Measurements from ENCODE around the gene EDIL3.

- TF ChIP-seq SIN3A (IDR thresholded peaks at IDR 0.05; ENCODE audit: borderline replicate concordance, insufficient read depth, low read length), result no peak
- no peak for TF ChIP-seq POLR2AphosphoS5 (IDR thresholded peaks at IDR 0.05; ENCODE audit: low read depth, low read length)
- TF ChIP-seq, protein P1, sequence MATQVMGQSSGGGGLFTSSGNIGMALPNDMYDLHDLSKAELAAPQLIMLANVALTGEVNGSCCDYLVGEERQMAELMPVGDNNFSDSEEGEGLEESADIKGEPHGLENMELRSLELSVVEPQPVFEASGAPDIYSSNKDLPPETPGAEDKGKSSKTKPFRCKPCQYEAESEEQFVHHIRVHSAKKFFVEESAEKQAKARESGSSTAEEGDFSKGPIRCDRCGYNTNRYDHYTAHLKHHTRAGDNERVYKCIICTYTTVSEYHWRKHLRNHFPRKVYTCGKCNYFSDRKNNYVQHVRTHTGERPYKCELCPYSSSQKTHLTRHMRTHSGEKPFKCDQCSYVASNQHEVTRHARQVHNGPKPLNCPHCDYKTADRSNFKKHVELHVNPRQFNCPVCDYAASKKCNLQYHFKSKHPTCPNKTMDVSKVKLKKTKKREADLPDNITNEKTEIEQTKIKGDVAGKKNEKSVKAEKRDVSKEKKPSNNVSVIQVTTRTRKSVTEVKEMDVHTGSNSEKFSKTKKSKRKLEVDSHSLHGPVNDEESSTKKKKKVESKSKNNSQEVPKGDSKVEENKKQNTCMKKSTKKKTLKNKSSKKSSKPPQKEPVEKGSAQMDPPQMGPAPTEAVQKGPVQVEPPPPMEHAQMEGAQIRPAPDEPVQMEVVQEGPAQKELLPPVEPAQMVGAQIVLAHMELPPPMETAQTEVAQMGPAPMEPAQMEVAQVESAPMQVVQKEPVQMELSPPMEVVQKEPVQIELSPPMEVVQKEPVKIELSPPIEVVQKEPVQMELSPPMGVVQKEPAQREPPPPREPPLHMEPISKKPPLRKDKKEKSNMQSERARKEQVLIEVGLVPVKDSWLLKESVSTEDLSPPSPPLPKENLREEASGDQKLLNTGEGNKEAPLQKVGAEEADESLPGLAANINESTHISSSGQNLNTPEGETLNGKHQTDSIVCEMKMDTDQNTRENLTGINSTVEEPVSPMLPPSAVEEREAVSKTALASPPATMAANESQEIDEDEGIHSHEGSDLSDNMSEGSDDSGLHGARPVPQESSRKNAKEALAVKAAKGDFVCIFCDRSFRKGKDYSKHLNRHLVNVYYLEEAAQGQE (IDR thresholded peaks at IDR 0.05; ENCODE audit: insufficient read depth in 1 of 2, low read depth in 2 of 2, low read length in 2 of 2), result no peak
- TF ChIP-seq TAF1 (IDR thresholded peaks at IDR 0.05; ENCODE audit: borderline replicate concordance, insufficient read depth, low read length), result no peak
- no peak for TF ChIP-seq FOXP2 (optimal IDR thresholded peaks at IDR 0.05; ENCODE audit: borderline replicate concordance, extremely low read depth, extremely low read length, insufficient read depth)
Observed at GRCh38 chr5:83924891-83925290, 459.8 kb downstream of the EDIL3 start.

Data from PFSK-1 (cell line).